IPS-11a (cell line): ENCODE data around the gene NFYB.
"Not testable (repeated sequence)": the region's sequence is repeated elsewhere in the genome, so short reads cannot be mapped to it uniquely, and the experiment has no call there.

Source experiments
- H3K4me3 ChIP-seq: one replicate; pipeline ENCODE4 v1.5.1; 2013; ENCODE audit warnings: low read depth, low read length, control low read depth

NFYB gene

DNA sequence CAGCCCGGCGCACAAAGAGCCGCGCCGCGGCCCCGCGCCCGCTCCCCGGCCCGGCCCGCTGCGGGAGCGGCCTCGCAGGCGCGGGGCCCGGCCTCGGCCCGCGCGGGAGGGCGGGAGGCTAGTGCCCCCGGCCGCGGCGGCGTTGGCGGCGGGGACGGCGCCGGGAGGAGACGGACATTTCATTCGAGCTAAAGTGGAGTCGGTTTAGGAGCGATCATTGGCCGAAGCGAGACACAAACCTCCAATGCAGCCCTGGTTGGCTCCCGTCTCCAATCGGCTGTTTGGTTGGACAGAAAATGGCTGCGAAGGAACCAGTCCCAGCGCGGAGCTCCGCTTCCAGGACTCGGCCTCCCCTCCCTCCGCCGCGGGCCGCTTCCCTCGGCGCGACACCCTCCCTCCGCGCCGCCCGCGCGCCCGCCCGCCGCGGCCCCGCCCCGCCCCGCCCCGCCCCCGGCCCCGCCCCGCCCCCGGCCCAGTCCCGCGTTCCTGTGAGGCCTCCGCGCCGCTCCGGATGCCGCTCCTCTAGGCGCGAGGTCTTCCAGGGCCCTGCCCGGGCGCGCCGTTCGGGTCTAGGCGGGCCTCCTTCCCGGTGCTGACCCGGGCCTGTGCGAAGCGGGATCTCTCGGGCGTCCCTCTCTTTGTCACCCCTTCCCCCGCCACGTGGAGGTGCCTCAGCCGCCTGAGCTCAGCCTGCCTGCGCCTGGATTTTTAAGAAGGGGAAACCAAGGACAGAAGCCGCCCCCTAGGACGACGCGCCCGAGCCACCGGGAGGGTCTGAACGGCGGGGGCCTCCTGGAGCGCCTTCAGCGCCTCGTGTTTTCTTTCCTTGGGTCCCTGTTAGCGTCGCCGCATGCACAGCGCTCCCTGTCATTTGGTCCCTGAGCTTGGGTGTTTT, at the start of gene NFYB:
Gene NFYB (minus strand): TSS at position 309 of the 895 bp plus-strand sequence. CDS start 2,757 bp downstream, outside the sequence.
- peak within 1 kb of the TSS; percentile 89 for H3K4me3 ChIP-seq

DNA sequence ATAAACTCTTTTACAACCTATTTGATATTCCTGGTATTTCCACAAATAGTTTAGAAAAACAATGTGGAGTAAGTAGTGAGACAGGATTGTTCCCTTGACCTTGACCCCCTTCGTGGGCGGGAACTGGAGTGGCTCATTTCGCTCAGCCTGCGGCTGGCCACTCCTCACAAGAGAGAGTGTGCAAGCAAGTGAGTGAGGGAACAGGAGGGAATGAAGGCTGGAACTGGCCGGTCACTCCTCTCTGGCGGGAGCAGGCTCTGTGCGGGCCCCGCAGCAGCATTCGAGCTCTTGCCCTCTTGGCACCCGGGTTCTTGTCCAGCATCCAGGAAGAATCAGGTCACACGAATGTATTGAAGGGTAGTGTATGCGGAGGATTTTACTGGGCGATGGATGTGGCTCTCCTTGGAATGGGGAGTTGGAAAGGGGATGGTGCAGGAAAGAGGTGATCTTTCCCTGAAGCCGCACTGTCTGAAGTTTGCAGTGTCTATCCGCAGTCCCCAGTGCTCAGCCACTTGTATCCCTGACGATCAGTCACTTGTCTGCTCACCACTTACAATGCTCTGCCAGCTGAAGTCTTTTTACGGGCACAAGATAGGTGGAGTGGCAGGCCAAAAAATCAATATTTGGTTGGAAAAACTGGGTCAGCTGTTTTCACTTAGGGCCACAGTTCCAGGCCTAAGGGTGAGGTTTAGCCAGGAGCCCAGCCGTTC, 49.6 kb upstream of the NFYB start:
- no peak overlapping the region for H3K4me3 ChIP-seq

DNA sequence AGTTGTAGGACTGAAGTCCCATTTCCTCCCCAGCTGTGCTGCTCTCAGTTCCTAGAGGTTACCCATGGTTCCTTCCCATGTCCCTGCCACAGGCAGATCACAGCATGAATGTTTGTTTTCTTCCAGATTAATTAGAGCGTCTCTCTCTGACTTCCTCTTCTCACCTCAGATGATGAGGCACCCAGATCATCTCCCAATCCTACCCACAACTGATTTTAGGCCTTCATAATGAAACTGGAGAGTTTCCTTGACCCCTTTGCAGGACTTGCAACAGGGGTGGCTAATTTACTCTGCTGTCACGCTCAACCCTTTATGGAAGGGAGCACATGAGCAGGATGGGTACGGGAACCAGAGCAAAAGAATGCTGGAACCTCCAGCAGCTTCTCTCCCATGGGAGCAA, 45.4 kb upstream of the NFYB start:
- no peak overlapping the region for H3K4me3 ChIP-seq

DNA sequence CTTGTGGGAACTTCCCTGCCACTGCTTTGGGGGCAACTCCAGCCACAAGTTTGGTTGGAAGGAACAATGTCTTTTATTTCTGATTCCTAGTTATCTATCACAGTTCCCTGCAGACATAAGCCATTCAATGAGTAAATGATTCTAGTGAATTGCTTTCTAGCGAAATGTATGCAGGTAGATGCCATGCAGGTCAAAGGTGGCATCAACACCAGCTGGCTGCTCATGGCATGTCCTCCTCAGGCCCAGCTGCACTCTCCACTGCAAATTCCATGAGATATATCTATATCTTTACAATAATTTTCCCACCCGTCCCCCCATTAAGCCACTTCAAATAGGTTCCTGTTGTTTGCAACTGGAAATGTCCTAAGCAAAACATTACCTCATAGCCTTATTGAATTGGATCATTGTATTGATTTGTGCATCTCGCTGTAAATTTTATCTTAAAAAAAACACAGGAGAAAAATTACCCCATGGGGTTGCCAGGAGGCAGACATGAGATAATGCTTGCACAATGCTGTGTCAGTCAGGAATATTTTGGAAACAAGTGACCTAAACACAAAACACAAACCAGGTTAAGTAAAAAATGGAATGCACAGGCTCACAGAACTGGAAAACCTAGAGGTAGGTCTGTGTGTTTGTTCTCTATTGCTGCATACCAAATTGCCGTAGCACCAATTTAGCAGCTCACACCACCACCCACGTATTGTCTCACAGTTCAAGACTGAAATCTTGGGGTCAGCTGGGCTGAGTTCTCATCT, 44.8 kb upstream of the NFYB start:
- H3K4me3 ChIP-seq: no peak overlapping the region

DNA sequence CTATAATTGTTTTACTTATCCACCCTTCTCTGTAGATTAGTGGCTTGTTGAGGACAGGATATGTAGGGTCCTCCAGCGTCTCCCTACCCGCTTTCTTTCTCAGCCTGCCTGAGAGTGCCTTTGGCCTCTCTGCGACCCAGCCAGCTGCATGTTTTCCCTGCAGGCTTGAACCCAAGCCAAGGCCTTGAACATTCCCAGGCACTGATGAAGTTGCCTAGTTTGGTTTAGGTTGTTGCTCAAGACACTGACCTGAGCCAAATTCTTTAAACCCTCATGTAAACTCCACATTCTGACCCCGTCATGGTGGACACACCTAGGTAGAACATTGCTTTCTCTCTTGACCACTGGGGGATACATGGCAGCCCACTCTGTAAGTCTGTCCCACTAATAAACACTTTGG, 44.1 kb upstream of the NFYB start:
- H3K4me3 ChIP-seq: no peak overlapping the region

DNA sequence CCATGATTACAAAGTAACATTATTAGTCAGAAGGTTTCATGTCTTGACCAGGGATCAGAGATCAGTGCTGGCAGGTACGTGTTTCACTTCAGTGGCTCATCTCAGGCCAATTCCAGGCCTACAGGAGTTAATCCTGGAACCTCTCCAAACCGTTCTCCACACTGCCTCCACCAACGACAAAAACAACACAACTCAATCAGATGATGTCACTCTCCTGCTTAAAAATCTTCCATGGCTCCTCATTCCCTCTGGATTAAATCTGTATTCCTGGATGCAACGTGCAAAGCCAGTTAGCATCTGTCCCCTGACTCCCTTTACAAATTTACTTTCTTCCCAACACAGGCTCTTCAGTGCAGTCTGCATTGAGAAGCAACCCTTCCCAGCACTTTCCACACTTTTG, 43.3 kb upstream of the NFYB start:
- no peak overlapping the region for H3K4me3 ChIP-seq

DNA sequence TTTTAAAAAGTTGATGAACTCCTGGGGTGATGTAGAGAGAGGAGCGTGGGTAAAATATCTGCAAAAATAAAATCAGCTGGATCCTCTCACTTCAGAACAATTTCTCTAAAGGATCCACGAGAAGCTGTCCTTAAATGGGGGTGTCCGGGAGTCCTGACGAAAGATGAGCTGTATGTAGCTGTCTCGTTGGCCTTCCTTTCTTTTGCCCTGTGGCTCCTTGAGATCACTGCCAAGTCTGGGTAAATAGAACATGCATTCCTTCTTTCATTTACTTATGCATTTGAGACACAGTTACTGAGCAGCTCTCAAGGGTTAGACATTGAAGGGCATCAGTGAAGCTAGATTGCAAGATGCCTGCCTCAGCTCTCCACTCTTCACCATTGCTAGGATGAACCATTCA, 42.4 kb upstream of the NFYB start:
- no peak overlapping the region for H3K4me3 ChIP-seq

DNA sequence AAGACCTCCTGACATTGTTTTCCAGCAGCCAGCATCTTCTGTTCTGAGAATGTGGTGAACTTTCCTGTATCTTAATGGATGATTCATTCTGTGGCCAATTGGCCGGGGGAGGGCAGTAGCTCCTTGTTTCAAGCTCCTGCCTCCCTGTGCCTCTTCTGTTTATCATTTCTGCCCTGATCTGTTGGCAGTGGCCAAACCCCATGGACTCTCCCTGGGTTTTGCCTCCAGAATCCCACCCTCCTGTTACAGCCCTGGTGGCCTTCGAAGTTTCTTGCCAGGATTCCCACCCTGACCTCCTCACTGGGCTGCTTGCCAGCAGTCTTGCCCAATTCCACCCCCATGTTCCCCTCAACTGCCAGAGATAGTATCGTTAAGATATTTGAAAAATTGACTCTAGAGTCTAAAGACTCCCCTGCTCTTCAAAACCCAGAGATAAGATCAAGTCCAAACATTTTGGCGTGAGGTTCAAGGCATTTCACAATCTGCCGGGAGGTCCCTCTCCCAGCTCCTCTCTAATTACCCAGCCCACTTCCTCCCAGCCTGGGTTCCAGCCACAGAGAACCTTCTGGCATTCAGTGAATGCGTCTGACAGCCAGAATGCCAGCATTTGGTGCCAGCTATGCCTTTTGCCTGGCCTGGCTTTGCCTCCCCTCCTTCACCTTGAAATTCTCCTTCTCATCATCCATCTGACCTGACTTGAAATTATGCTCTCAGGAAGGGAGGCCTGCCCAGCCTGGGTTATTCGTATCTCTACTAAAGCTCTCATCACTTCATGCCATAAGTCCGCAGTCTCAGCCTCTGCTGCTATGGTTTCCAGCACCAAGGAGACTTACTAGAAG, 39.9 kb upstream of the NFYB start:
- no peak overlapping the region for H3K4me3 ChIP-seq

DNA sequence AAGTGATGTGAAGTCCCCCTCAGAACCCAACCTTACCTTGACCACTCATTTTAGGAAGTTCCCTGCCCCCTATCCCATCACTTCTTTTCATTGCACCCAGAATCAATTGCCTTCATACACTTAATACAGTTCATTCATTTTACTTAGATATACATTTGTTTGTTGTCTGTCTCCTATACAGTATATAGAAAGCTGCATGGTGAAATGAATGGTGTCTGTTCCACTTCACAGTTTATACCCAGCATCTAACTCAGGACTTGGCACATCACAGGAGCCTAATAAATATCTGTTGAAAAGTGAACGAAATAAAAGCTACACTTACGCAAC, 39.3 kb upstream of the NFYB start:
- no peak overlapping the region for H3K4me3 ChIP-seq

DNA sequence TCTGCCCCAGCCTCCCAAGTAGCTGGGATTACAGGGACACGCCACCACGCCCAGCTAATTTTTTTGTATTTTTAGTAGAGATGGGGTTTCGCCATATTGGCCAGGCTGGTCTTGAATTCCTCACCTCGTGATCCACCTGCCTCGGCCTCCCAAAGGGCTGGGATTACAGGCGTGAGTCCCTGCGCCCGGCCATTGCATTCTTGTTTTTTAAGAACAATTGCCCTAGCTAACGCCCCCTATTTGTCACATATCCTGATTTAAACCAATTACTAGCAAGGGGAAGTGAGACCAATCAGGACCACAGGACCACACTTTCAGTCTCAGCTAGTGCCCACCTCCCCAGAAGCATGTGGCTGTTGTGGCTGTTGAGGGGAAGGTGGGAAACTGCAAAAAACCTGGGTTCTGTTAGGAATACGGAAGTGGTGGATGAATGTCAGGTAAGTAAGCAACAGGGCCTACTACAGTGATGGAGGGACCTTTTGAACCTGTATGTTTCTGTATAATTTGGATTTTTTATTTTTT, 37.8 kb upstream of the NFYB start:
- H3K4me3 ChIP-seq: no peak overlapping the region

DNA sequence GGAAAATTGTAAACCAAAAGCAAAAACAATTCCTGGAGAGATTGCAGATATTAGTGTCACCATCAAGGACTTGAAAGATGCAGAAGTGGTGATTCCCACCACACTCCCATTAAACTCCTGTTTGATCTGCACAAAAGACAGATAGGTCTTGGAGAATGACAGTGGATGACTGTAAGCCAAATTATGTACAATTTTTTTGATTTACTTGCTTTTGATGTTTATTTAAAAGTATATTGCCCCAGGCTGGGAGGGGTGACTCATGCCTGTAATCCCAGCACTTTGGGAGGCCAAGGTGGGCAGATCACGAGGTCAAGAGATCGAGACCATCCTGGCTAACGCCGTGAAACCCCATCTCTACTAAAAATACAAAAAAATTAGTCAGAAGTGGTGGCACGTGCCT, 35.8 kb upstream of the NFYB start:
- not testable (repeated sequence) for H3K4me3 ChIP-seq

DNA sequence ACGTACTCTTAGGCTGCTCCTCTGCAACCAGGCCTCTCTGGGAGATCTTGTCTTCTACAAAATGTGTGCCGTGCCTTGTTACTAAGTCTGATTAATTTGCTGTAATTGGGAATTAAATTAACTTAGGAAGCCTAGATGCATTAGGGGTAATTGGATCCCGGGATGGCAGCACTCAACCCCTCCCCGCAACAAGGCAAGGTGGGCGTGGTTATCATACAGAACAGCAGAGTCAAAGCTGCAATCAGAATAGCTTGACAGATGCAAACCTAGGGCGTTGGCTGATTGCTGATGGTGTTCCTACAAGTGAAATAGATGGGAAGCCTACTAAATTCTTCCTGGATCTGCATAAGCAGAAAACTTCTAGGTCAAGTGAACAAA, 34.5 kb upstream of the NFYB start:
- no peak overlapping the region for H3K4me3 ChIP-seq

DNA sequence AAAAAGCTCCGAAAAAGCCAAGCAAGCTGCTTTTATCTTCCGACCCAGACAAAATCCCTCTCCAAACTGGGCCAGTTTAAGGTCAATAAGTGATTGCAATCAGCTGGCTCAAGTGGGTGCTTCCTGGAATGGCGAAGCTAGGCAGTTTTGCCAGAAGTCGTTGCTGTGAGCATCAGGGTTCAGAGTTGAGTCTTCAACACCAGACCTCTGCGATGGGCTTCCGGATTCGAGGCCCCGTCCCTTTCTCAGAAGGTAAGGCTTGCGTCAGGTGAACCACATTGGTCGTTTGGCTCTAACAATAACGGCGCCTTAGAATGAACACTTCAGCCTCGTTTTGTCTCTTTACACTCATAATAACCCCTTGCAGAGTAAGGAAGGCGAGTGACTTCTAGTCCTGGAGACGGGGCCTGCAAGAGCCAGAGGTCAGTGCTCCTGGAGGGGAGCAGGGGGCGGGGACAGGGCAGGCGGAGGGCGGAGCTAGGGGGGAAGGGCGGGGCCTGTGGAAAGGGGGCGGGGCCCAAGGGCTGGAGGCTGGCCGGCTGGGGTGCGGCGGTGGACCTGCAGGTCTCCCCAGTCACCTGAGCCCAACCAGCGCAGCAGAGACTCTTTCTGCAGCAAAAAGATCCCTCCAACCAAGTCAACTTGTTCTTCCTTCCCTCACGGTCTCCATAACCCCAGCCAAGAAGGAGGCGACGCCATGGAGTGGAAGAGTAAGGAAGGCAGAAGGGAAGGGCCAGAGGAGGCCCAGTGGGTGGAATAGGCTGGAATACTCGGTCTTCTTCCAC, 34.0 kb upstream of the NFYB start:
- no peak overlapping the region for H3K4me3 ChIP-seq

DNA sequence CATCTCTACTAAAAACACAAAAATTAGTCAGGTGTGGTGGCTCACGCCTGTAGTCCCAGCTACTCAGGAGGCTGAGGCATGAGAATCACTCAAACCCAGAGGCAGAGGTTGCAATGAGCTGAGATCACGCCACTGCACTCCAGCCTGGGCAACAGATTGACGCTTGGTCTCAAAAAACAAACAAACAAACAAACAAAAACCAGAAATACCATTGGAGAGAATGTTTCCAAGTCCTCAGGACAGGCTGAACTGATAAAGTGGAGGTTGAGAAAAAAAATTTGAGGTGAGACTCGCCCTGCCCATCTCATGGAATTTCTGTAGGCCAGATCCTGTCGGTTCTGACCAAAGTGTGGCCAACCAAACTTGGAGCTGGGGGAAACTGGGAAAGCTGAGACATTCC, 30.6 kb upstream of the NFYB start:
- no peak overlapping the region for H3K4me3 ChIP-seq

DNA sequence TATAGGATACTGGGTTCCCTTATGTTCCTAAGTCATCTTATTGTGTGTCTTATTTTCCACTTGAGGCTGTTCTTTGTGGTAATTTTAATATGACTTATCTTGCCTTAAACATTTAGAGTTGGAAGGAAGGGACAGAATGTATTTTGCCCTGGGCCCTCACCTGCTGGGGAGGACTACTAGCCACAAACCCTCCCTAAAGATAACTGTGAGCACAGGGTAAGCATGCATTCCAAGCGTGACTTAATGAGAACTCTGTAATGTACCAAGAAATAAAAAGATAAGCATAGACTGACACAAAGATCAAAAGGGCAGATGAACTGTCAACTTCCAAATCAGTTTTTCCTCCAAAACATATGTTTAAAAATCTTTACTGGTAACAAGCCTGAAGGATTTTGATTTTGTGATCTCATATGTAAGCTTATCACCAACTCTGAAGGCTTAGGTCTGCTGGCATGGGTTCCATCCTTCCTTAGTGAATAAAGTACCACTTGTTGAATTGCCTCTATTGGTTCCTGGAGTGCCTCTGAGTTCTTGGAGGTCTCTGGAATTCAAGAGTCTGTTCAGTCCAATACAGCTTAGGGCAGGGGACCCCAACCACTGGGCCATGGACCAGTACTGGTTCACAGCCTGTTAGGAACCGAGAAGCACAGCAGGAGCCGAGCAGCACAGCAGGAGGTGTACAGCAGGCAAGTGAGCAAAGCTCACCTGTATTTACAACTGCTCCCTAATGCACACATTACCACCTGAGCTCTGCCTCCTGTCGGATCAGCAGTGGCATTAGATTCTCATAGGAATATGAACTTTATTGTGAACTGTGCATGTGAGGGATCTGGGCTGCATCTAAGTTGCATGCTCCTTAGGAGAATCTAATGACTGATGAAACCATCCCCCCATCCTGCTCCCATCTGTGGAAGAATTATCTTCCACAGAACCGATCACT, 29.8 kb upstream of the NFYB start:
- no peak overlapping the region for H3K4me3 ChIP-seq

DNA sequence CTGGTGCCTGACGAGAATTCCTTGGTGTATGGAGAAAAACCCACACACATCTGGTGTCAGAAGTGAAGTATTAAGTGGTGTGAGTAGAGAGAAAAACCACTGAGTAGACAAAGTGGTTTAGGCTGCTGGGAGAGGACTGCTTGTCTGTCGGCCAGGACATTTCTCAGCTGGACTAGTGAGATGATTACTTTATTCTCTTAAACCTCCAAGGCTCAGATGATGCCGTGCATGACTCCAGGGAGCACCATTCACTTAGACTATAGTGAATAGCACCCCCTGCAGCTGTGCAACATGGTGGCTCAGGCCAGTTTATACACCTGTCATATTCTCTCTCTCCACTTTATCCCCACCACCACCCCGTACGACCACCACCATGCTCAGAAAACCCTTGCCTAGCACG, 28.5 kb upstream of the NFYB start:
- H3K4me3 ChIP-seq: no peak overlapping the region

DNA sequence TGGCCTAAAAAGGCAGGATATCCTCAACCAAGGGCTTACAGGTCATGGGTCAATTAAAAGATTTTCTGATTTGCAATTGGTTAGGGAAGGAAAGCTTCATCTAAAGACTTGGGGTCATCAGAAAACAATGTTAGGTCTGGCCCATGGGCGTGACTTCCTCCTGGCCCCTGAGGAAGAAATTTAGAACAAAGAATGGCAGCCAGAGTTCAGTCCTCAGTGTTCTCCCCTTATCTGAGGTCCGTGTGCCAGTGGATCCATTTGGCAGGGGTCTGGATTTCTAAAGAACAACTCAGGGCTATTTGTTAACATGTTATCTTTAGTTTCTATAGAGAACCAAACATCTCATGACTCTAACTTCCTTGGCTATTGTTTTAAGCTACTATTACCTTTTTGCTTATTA, 27.8 kb upstream of the NFYB start:
- H3K4me3 ChIP-seq: no peak overlapping the region

DNA sequence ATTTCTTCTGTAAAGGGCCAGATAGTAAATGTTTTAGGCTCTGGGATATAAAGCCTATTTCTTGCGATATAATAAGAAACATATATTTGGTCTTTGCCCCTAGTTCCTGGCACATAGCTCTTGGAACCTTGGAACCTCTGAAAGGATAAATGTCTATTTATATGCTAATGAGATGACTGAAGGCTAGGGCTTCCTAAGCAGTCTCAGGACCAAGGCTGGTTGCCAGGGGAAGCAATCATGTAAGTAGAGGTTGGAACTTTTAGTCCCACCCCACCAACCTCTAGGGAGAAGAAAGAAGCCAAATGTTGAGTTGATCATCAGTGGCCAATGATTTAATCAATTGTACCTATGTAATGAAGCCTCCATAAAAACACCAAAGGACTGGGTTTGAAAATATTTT, 26.6 kb upstream of the NFYB start:
- H3K4me3 ChIP-seq: no peak overlapping the region

DNA sequence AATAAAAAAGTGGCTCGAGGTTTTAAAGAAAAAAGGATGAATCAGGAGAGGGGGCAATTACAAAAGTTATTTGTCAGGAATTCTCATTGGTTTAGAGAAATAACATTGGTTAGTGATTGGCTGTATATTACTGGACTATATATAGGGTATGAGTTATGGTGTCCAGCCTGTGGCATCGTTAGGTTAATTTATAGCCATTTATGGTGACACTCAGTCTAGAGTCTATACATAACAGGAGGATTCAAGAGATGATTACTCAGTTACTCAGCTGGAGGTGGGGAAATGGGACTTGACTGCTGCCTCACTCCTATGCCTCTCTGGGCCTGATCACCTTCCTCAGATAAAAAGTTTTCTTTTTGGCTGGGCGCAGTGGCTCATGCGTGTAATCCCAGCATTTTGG, 25.6 kb upstream of the NFYB start:
- H3K4me3 ChIP-seq: no peak overlapping the region
